Activated B cell treated with CpG ODN at 0.5 μM for 24 hours (primary cell): ENCODE results near the gene GHRH. TPM values are rescaled to one million over a fixed set of nuclear protein-coding genes. Genes with fewer than 3 reads are reported as not detected.

ENCODE experiments used
- ATAC-seq: fragments of 200-7000 bp; cut with Tn5 transposase; one replicate; pipeline ENCODE4 v1.10.0; 2021; ENCODE audit warnings: low read depth, mild to moderate bottlenecking, moderate library complexity
- CTCF ChIA-PET: fragments of 350-600 bp; sonication (Branson Sonifier 250); formaldehyde crosslinking; loops from one replicate; lab custom pipeline; 2021; ENCODE audit warnings: antibody characterized with exemption; lab: Charles Lee
- POLR2A ChIA-PET: fragments of 350-600 bp; sonication (Branson Sonifier 250); formaldehyde crosslinking; loops from one replicate; lab custom pipeline; 2021; ENCODE audit warnings: antibody characterized with exemption; lab: Charles Lee
- DNase-seq: peaks from one replicate; pipeline ENCODE4 v3.0.0; 2022
- H3K27ac Mint-ChIP-seq: one replicate; pipeline ENCODE4 v1.8.0; 2020; ENCODE audit warnings: mixed read lengths
- H3K27me3 Mint-ChIP-seq: one replicate; pipeline ENCODE4 v1.8.0; 2021; ENCODE audit warnings: mixed read lengths
- H3K36me3 Mint-ChIP-seq: one replicate; pipeline ENCODE4 v1.8.0; 2021; ENCODE audit warnings: low read depth, mixed read lengths
- H3K4me1 Mint-ChIP-seq: one replicate; pipeline ENCODE4 v1.8.0; 2021; ENCODE audit warnings: mixed read lengths
- H3K4me3 Mint-ChIP-seq: one replicate; pipeline ENCODE4 v1.8.0; 2020; ENCODE audit warnings: mild to moderate bottlenecking, mixed read lengths
- H3K9me3 Mint-ChIP-seq: one replicate; pipeline ENCODE4 v1.8.0; 2020; ENCODE audit warnings: mixed read lengths
- CTCF ChIP-seq: fragments of 200-600 bp; IDR thresholded peaks from one replicate; pipeline ENCODE4 v1.8.0; 2022; ENCODE audit warnings: antibody characterized with exemption, mild to moderate bottlenecking
- intact Hi-C: fragments of 100-400 bp; cut with micrococcal nuclease; formaldehyde crosslinking; loops from one replicate; pipeline ENCODE4 v1.15.1; 2024
- total RNA-seq: library from RNA; stranded (reverse); gene quantifications from 2 replicates; pipeline ENCODE4 v1.2.3, GENCODE V29; 2022

The GHRH gene
- total RNA-seq, 1 donor from 2014 or later, result not detected

- Mint-ChIP-seq H3K36me3 (peaks cover 21% of the 10 kb centered on the region), H3K27me3 (no peaks in the 10 kb centered on the region), H3K4me1 (no peaks in the 10 kb centered on the region), H3K27ac (no peak overlapping the region), H3K4me3 (no peak overlapping the region), H3K9me3 (no peaks in the 10 kb centered on the region)
- ChIA-PET POLR2A (interaction anchor here (0.7 kb wide), 2 partner anchors 11 to 1376 kb away, joined by 4 to 8 read pairs; no protein-coding TSS in a partner anchor), CTCF (no interaction called here)
- intact Hi-C loops, result no loop called here
- no peak for TF ChIP-seq CTCF
- no peak for ATAC-seq
- no peak for DNase-seq
These were observed 14.1 kb downstream of the GHRH start for GRCh38 chr20:37247547-37247946.

- TF ChIP-seq CTCF, result no peak
- Mint-ChIP-seq H3K27ac (no peak overlapping the region), H3K9me3 (no peaks in the 10 kb centered on the region), H3K4me3 (no peak overlapping the region), H3K4me1 (no peaks in the 10 kb centered on the region), H3K36me3 (peaks cover 29% of the 10 kb centered on the region), H3K27me3 (no peaks in the 10 kb centered on the region)
- ChIA-PET POLR2A (no interaction called here), CTCF (no interaction called here)
- DNase-seq, result no peak
- ATAC-seq, result no peak
- intact Hi-C loops, result no loop called here
These were observed 14.9 kb downstream of the GHRH start for GRCh38 chr20:37246736-37247135.

- CTCF ChIA-PET, result no interaction called here
- no peak for TF ChIP-seq CTCF
- Mint-ChIP-seq H3K4me3 (no peak overlapping the region), H3K4me1 (no peaks in the 10 kb centered on the region), H3K27me3 (no peaks in the 10 kb centered on the region), H3K27ac (no peak overlapping the region), H3K36me3 (peaks cover 41% of the 10 kb centered on the region), H3K9me3 (no peaks in the 10 kb centered on the region)
- intact Hi-C loops, result no loop called here
- ATAC-seq (no peak), DNase-seq (no peak)
- POLR2A ChIA-PET, result no interaction called here
These were observed 16.1 kb downstream of the GHRH start for GRCh38 chr20:37245216-37246150.

GRCh38 chr20:37244572-37244957 lies 17.0 kb downstream of the GHRH start:
- Mint-ChIP-seq H3K27me3 (no peaks in the 10 kb centered on the region), H3K4me1 (no peaks in the 10 kb centered on the region), H3K27ac (no peak overlapping the region), H3K9me3 (no peaks in the 10 kb centered on the region), H3K4me3 (no peak overlapping the region), H3K36me3 (peaks cover 50% of the 10 kb centered on the region)
- no peak for DNase-seq
- ATAC-seq, result no peak
- CTCF ChIA-PET, result no interaction called here
- intact Hi-C loops, result no loop called here
- POLR2A ChIA-PET, result no interaction called here
- TF ChIP-seq CTCF, result no peak

GRCh38 chr20:37243937-37244571 lies 17.6 kb downstream of the GHRH start:
- ATAC-seq, result no peak
- Mint-ChIP-seq H3K27me3 (no peaks in the 10 kb centered on the region), H3K27ac (no peak overlapping the region), H3K9me3 (no peaks in the 10 kb centered on the region), H3K4me3 (no peak overlapping the region), H3K4me1 (no peaks in the 10 kb centered on the region), H3K36me3 (peaks cover 55% of the 10 kb centered on the region)
- no peak for DNase-seq
- ChIA-PET CTCF (no interaction called here), POLR2A (interaction anchor here (0.6 kb wide), 1 partner anchor 305 kb away, joined by 8 read pairs; no protein-coding TSS in a partner anchor)
- no peak for TF ChIP-seq CTCF
- intact Hi-C loops, result no loop called here
